ENCODE data around the gene ACOT8.
A peak's percentile ranks its signal among the peaks of the same experiment; 100 is the strongest.

DNA sequence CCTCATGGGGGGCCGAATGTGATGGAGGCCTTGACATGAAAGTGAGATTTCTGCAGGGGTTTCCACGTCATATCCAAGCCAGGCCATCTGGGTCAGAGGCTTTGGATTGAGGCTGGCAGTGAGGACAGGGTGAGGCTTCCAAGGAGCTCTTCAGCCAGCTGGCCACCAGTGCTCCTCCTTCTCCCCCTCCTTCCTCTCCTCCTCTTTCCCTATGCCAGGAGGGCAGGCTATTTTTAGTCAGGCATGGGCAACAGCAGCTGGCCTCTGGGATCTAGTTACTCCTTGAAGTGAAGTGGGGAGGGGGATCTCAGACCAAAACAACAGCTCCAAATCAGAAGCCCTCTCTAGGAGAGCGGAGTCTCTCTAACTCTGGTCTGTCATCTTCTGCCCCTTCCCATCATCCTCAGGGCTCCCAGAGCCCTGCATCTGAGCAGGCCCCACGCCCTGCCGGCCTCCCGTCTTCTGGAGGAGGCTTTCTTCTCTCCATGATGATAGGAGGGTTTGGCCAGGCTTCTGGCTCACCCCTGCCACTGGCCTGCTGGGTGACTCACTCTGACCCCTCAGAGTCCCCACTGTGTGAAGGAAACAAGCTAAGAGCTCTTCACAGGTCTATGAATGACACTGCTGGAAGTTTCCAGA is 30.7 kb downstream of the ACOT8 start:
- TF ChIP-seq, protein P1, sequence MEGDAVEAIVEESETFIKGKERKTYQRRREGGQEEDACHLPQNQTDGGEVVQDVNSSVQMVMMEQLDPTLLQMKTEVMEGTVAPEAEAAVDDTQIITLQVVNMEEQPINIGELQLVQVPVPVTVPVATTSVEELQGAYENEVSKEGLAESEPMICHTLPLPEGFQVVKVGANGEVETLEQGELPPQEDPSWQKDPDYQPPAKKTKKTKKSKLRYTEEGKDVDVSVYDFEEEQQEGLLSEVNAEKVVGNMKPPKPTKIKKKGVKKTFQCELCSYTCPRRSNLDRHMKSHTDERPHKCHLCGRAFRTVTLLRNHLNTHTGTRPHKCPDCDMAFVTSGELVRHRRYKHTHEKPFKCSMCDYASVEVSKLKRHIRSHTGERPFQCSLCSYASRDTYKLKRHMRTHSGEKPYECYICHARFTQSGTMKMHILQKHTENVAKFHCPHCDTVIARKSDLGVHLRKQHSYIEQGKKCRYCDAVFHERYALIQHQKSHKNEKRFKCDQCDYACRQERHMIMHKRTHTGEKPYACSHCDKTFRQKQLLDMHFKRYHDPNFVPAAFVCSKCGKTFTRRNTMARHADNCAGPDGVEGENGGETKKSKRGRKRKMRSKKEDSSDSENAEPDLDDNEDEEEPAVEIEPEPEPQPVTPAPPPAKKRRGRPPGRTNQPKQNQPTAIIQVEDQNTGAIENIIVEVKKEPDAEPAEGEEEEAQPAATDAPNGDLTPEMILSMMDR (IDR thresholded peaks at IDR 0.05 in 4 of 5, conservative IDR thresholded peaks at IDR 0.05 in 1 of 5) = no peak
- TF ChIP-seq POLR2A (IDR thresholded peaks at IDR 0.05) = peak; percentile 24 to 37
